Stimulated activated CD4-positive, alpha-beta T cell treated with anti-CD3 and anti-CD28 coated beads, Interleukin-15, amount 100 ng/mL, for 24 hours (primary cell): Measurements from ENCODE around the gene ZCCHC2.

Source experiments
- DNase-seq: peaks from one replicate; pipeline ENCODE4 v3.0.0-alpha.2; 2020

ZCCHC2 gene

DNA sequence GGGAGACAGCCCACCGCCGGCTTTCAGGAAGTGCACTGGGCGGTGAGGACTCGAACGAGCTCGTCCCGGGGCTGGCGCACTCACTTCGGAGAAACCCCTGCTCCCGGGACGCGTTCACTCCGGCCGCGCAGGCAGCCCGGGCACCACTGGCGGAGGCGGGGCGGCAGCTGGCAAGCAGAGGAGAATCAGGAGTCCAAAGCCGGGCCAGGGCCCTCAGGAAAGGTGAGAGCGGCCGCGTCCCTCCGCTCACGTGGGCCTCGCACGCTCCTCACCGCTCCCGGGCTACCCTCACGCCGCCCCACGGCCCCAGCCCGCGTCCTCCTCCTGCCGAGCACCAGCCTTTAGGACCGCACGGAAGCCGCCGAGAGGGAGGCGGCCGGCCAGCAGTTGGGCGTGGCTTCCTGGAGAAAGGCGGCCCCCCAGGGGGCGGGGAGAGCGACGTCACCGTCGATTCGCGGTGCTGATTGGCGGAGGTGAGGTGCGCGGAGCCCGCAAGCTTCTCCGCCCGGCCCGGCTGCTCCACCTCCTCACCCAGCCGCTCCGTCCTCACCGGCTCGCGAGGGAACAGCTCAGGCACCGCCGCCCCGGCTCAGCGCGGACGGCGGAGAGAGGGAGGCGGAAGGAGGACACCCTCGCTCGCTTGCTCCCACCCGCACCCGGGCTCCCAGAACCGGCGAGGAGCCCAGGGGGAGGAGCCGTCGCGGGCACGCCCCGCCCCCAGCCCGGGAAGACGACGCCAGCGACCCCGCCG lies at the start of gene ZCCHC2:
Gene ZCCHC2 (plus strand): TSS at position 522 of the 751 bp plus-strand sequence. CDS start 400 bp downstream, outside the sequence.
- DNase-seq, result peak; percentile 97

DNA sequence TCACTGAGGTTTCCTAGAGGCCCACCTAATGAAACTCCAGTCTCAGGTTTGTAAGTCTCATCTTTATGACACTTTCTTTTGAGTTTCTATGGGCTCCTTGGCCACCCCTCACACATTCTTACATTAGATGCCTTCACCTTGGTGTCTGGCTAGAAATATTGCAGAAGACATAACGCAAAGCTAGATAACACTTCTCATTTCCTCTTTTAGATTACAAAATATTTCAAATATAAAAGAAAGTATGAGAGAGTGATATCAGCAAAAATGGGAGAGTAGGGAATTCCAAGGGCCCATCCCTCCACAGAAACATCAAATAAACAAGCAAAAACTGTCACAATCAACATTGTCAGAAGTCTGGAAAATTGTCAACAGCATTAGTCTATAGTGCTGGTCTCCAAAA lies 43.3 kb upstream of the ZCCHC2 start:
- DNase-seq, result no peak

DNA sequence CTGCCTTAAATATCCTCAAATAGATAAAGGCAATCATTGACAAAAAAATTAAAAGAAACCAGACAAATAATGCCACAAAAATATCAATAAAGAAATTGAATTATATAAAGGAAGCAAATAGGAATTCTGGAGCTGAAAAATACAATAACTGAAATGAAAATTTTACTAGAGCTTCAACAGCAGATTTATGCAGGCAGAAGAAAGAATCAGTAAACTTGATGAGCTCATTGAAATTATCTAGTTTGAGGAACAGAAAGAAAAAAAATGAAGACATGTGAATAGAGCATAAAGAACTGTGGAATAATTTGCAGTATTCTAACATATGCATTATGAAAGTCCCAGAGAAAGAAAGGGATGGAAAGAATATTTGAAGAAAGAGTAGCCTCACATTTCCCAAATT lies 41.9 kb upstream of the ZCCHC2 start:
- no peak for DNase-seq

DNA sequence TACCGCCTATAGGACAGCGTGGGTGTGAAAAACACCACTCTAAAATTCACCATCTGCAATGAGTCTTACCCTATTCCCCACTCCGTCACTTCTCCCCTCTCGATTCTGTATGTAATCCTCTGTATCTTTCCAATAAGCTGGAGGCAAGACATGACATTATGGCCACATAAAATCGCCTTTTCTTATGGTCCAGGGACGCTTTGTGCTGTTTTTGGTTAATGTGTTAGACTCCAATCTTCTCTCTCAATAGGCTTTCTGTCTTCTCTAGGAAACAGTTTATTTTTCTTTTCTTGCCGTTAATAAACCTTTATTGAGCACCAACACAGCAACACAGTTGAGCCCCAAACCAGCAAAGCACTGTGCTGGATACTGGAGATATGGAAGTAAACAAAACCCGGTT lies 37.9 kb upstream of the ZCCHC2 start:
- no peak for DNase-seq

DNA sequence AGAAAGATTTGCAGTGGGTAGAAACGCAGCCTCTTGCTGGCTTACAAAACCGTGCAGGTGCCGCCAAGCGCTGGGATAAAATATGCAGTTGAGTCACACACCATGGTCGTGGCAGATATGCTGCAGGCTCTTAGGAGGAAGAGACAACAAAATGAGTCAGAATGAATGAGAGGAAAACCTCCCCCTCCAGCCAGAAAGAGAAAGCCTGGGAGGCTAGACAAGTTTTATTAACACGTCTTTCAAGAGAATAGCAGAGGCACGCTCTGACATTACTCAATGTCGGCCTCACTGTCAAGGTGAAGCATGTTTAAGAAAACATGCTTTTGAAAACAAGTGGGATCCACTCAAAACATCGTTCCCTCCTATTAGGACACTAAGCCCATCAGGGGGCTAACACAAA lies 37.1 kb upstream of the ZCCHC2 start:
- DNase-seq, result peak; percentile 33

DNA sequence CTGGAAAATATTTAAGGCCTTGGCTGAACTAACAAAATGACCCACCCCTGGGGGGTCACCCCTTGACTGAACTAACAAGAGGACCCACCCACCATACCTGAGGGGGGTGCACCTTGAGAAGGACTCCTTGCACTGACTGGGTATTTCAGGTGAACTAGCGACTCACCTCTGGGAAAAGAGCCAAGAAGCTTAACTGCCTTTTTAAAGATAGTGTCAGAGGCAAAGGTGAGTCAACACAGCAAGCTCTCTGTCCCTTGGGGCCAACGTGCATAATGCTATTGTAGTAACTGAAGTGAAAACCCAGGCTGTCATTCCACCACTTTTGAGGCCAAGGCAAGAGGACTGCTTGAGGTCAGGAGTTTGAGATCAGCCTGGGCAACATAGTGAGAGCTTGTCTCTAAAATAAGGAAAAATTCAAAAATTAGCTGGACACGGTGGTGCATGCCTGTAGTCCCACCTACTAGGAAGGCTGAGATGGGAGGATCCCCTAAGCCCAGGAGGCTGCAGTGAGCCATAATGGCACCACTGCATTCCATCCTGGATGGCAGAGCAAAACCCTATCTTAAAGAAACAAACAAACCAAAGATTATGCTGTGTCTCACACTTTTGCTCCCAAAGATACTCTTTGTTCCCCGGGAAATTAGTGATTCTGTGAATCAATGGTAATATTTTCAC lies 36.4 kb upstream of the ZCCHC2 start:
- peak; percentile 52 for DNase-seq

DNA sequence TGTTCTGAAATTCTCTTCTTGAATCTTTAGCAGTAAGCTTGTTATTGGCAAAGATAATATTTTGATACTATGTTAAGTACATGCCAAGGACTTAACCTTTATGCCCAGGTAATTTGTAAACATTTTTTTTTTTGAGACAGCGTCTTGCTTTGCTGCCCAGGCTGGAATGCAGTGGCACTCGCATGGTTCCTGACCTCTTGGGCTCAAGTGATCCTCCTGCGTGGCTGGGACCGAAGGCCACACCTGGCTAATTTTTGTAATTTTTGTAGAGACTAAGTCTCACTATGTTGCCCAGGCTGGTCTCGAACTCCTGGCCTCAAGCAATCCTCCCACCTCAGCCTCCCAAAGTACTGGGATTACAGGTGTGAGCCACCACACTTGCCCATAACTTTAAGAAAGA lies 35.7 kb upstream of the ZCCHC2 start:
- no peak for DNase-seq

DNA sequence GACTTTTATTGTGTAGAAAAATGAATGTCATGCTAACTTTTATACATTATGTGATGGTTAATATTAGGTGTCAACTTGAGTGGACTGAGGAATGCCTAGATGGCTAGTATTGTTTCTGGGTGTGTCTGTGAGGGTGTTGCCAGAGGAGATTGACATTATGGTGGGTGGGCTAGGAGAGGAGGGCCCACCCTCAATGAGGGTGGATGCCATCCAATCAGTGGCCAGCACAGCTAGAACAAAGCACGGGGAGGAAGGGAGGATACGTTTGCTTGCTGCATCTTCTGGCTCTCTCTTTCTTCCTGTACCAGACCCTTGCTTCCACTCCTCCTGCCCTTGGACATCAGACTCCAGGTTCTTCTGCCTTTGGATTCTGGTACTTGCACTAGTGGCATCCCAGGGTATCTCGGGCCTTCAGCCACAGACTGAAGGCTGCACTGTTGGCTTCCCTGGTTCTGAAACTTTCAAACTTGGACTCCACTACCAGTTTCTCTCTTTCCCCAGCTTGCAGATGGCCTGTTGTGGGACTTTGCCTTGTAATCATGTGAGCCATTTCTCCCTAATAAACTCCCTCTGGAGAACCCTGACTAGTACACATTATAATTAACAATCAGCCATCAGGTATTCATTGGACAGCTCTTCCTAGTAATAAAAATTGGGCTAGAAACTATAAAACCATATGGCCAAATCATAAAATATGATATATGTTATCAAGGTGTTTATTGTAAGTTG lies 31.7 kb upstream of the ZCCHC2 start:
- no peak for DNase-seq

DNA sequence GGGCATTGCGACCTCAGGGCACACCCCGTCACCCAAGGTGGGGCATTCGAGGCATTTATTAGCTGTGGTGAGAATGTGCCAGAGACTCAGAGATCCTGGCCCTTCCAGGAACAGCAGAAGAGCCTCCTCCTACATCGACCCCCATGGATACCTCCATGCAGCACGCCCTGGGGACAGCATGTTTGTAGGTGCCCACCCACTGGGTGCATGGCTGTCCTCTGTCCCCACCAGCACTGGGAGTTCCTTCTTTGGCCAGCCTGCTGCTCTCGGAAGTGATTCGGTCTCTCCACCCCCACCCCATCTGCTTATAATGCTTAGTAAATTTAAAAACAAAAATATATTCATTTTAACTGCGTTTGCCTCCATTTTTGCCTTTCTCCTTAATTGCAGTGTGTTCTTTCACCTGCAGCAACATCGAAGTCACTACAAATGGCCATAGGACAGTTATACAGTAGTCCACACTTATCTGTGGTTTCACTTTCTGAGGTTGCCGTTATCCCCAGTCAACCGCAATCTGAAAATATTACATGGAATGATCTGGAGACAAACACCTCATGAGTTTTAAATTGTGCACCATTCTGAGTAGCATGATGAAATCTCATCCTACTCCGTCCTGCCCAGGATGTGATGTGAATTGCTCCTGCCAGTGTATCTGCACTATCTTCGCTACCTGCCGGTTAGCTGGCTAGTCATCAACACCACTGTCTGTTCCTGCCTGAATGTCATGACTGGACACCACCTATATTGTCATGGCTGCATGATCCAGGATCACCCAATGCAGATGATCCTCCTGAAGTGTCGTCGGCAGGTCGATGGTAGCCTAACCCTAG lies 29.6 kb upstream of the ZCCHC2 start:
- no peak for DNase-seq

DNA sequence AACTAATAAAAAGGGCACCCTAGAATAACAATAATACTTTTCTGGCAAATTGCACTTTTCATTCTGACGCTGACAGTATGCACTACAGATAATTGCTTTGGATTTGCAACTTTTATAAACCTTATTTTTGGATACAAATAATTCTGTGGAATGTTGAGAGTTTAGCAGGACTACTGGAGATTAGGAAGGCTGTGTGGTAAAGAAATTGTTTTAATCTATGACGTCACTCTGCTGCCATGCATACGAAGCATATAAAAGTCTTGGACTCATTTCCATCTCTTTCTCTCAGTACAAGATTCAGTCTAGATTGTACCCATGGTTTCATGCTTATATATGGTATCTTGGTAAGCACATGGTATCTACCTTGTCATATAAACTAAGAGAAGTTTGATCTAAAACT lies 28.1 kb upstream of the ZCCHC2 start:
- no peak for DNase-seq

DNA sequence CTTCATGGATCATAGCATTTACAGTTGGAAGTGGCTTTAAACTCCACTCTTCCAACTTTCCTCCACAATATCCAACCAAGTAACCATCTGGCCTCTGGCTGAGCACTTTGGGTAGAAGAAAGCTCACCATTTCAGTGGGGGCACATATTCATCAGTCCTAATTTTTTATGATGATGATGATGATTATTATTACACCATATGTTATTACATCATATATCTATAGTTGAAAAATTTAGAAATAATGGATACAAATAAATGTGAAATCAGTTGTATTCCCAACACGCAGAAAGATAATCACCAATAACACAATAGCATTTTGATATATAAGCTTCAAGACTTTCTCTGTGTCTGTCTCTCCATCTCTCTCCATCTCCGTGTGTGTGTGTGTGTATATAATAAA lies 26.6 kb upstream of the ZCCHC2 start:
- no peak for DNase-seq

DNA sequence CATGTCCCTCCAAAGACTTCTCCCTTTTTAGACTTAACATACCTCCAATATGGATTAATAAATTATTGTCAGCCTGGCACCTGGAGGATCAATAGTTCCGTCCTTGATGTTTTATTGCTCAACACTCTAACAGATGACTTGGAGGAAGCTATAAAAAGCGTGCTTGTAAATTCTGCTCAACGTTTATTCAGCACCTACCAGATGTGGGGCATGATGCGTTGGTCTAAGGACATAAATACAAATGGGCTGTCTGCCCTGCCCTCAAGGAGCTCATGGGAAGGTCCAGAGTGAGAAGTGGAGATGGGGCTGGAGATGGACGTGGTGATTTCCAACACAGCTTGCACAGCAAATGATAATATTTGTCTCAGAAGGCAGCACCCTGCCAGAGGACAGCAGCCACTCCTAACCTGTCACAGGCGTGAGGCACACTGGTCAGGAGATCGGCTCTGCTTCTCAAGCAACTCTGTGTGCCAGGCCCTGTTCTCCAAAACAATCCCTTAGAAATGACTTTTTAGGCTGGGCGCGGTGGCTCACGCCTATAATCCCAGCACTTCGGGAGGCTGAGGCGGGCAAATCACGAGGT lies 25.5 kb upstream of the ZCCHC2 start:
- no peak for DNase-seq

DNA sequence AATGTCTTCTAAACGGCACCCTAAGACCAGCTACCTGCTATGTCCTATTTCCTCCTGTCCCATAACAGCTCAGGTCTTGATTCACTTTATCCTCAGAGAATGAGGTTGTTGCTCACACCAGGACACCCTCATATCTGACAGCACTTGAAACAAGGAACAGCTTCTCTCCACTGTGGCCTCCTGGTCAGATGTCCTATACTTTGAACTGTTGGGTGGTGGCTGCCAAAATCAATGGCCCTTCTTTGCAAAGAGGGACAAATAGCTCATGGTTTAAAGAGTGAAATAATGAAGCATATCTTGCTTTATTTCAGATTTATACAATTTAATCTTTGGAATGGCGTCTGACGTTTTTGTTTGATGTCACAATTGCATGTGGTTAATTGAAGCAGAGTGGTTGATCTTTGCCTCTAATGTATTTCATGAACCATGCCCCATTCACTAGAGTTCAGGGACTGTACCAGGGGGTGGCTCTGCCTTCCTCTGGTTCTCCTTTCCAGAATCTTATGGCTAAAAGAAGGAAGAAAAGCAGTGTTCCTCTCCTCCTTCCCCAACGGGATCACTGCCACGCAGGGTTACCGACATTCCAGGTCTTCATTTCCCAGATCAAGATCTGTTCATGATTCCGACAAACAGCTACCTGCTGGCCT lies 24.1 kb upstream of the ZCCHC2 start:
- no peak for DNase-seq

DNA sequence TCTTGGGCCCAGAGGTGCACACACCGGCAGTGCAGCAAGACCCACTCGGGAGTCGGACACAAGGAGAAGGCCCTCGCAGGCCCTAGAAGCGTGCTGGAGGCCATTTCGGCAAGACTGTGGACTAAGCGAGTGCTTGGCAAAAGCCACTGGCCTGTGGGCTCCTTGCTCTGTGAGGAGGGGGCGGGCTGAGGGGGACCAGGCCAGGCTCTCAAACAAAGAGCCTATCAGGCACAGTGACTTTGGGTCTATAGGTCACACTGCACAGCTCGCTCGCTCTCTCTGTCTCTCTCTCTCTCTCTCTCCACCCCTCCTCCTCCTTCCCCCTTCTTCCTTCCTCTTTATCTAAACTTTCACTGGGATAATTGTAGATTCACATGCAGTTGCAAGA lies 23.6 kb upstream of the ZCCHC2 start:
- DNase-seq, result no peak

DNA sequence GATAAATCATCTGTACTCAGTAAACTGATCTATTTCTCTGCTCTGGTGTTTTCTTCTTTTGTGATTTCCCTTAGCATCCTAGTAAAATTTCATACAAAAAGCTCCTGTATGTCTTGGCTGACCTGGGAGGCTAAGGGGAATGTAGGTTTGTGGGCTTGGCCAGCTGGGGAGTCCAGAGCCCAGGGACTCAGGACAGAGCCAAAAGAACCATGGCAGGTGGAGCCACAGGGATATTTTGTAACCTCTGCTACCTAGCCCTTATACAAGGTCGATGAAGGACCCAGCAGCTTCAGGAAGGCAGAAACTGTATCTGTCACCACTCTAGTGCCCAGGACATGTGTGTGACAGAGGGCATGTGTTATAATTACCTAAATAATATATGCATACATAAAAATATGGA lies 22.7 kb upstream of the ZCCHC2 start:
- DNase-seq, result no peak

DNA sequence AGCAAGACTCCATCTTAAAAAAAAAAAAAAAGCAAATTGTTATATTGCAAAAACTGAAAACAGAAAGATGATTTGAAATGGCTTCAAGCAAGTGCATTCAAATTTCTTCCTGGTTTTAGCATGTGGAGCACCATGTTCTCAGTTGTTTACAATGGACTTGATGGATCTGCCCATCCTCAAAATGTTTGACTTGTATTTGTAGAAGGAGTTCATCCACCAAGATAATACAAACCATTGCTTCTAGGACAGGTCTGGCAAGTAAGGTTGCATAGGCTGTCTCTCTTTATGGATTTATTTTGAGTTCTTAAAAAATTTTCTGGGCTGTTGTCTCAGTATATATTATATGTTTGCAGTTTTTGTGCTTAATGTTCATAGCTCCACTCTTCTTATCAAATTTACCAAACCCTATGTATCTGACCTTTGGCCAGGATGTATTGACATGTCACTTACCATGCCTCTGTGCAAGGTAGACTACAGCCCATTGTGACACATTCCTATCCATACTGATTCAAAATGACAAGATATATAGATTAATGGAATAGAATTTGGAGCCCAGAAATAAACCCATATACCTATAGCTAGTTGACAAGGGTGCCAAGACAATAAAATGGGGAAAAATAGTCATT lies 21.7 kb upstream of the ZCCHC2 start:
- no peak for DNase-seq

DNA sequence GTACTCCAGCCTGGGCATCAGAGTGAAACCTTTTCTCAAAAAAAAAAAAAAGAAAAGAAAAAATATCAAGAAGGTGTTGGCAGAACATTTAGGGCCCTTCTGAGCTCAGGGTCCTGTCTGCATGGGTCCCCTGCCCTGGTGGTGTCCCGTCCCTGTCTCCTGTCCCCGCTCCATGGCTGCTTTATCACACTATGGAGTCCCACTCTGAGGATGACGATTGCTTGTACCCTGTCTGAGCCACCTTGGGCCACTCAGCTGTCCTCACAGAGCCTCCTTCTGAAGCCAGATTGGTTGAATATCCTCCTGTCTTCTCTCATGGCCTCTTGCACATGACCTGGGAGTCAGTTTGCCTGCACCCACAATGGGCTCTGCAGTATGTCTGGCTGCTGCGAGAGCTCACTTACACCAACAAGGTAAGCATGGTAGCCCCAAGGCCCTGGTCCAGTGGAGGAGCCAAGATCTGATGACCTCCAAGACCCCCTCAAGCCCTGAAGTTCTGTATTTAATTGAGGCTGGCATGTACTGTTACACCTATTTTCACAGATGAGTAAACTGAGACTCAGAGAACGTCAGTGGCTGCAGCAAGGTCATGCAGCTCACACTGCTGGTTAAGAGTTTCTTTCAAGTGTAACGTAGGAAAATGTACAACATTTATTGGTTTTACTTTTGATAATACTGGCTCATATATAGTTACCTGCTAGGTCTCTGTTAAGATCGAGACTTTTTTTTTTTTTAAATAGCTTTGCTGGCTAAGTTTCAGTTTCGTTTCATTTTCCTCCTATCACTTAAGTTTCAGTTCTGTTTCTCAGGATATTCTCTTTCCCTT lies 16.9 kb upstream of the ZCCHC2 start:
- peak; percentile 59 for DNase-seq

DNA sequence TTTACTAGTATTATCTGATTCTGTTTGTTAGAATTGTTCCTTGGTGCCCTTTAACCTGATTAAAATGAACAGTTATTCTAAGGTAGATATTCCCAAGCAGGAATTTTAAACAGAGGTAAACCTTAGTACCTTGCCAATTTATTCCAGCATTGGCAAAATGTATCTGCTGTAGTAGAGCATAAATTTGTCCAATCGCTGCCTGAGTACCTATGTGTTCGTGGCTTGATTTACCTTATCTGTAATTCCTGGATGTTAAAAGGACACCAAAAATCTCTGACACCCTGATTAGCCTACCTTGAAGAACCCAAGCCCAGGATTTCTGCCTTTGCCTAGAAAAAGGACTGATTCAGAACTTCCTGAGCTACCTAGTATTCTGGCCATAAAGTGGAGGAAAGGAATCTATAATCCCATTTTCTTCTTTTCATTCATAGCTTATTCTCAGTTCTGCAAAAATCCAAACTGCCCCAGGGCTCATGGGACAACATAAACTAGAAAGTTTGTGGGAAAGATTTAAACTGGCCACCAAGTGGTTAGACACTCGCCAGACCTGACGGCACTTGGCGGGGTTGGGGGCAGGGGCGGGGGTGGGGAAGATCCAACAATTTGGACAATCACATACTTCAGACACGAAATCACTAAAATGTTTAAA lies 16.2 kb upstream of the ZCCHC2 start:
- no peak for DNase-seq

DNA sequence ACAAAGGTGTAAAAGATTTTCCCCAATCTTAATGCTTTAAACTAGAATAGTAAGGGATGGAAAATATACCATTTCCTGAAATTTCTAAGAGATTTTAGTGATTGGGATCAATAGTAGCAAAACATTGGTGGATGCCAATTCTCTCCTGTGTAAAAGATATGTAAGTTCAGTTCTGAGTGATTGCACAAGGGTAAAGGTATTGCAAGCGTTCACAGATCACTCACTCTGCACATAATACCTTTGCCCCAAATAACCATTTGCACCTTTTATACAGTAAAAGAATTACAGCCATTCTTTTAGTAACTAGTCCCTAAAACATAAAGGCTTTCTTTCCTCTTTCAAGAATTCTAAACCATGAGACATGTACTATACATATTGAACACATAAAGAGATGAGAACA lies 13.0 kb upstream of the ZCCHC2 start:
- DNase-seq, result no peak

DNA sequence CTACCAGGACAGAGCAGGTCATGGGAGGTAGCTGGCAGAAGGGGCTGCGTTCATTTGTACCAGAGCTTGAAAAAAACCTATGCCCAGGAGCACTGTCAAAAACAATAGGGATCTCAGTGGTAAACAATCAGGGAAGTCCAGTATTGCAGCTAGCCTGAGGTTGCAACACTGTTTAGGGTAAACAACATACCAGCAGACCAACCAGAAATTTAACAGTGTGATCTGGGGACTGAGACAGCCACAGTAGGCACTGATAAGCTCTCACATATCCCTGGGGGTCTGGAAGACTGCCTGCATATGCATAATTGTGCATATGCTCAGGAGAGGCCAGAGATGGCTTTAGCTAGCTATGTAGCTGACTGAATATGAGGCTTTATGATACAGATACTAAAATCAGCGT lies 12.0 kb upstream of the ZCCHC2 start:
- DNase-seq, result no peak
